ELR (cell line): ENCODE results near the gene SESN3.

Source experiments
- DNase-seq: peaks from one replicate; pipeline ENCODE4 v3.0.0-alpha.2; 2015; ENCODE audit warnings: low read depth

Gene SESN3

DNA sequence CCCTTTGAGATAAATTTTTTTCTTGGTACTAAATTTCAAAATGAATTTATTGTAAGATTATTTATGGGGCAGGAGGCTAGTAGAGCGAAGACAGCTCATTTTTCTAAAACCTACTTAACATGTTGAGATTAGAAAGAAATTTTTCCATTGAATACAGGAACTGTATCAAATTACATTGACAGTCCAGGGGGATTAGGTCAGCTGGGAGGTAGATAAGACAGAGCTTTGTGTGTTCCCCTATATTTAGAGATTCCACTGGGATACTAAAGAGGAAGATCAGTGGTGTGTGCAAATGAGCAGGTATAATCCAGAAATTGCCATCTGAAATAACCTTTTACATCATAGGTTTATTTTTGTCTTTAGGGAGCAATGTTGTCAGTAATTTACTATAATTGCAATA is 109.3 kb downstream of the SESN3 start:
- DNase-seq = no peak

DNA sequence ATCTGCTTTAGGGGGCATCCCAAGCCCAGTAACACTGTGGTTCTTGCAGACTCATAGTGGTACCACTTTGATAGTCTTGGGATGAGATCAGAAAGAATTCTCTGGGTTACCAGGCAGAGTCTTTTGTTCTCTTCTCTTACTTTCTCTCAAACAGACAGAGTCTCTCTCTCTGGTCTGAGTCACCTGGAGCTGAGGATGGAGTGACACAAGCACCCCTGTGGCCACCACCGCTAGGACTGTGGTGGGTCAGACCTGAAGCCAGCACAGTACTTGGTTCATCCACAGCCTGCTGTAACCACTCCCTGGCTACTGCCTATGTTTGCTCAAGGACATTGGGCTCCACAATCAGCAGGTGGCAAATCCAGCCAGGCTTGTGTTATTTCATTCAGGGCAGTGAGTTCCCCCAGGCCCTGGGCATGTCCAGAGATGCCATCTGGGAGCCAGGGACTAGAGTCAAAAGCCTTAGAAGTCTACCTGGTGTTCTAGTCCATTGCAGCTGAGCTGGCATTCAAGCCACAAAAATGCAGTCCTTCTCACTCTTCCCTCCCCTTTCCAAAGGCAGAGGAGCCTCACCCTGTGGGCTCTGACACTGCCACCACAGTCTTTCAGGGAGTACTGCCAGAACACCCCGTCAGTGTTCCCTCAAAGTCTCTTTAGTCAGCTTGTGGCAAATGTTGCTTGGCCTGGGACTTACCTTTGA is 111.5 kb downstream of the SESN3 start:
- no peak for DNase-seq

DNA sequence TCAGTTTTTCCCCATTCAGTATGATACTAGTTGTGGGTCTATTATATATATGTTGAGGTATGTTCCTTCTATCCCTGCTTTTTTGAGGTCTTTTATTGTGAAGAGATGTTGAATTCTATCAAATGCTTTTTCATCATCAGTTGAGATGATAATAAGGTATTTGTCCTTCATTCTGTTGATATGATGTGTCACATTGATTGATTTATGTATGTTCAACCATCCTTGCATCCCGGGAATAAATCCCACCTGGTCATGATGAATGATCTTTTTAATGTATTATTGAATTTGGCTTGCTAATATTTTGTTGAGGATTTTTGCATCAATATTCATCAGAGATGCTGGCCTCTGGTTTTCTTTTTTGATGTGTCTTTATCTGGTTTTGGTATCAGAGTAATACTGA is 115.4 kb downstream of the SESN3 start:
- DNase-seq = no peak
